Peyer's patch (tissue), 4 donors: Measurements from ENCODE around the gene TMEM217.

Experiments used
- POLR2A ChIP-seq, 2 donors: fragments of 450-650 bp; IDR thresholded peaks; one replicate each; pipeline ENCODE4 v1.5.1; 2017; ENCODE audit warnings: antibody characterized with exemption in 2 of 2, mild to moderate bottlenecking in 2 of 2, moderate library complexity in 2 of 2
- TF ChIP-seq, protein P1 (sequence below), 6 experiments: fragments of 450-650 bp in 4 of 6; fragments of 200-600 bp in 2 of 6; sonication (generic) in 1 of 6; IDR thresholded peaks; one replicate each; pipeline ENCODE4 v1.5.1; 2017 to 2019; ENCODE audit warnings: antibody characterized with exemption in 6 of 6, mild to moderate bottlenecking in 3 of 6, moderate library complexity in 1 of 6

DNA sequence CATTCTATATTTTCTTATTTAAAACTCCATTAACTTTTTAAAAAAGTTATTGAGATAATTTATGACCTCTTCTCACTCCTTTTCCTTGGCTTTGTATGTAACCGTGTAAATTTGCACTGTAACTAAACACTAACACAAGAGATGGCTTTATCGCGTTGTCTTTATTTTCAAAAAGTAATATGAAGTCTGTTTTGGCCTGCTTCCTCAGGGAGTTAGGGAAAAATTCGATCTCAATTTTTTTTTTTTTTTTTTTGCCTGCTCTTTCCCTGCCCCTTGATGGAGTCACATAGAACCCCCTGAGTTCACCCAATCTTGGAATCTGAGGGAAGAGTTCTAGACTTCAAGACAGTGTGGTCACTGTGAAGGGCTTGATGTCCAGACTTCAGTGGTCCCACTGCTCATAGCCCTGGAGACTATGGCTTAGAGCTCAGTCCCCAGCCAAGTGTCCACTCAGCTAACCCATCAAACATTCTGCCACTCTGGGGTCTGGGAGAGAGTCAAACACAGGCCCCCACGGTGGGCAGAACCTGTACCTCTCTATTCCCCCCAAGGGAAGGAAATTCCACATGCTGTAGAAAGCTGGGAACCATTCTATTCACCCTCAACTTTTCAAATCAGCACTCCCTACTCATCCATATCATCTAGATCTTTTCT lies 16.0 kb downstream of the TMEM217 start:
- TF ChIP-seq POLR2A (IDR thresholded peaks at IDR 0.05): no peak
- TF ChIP-seq, protein P1, sequence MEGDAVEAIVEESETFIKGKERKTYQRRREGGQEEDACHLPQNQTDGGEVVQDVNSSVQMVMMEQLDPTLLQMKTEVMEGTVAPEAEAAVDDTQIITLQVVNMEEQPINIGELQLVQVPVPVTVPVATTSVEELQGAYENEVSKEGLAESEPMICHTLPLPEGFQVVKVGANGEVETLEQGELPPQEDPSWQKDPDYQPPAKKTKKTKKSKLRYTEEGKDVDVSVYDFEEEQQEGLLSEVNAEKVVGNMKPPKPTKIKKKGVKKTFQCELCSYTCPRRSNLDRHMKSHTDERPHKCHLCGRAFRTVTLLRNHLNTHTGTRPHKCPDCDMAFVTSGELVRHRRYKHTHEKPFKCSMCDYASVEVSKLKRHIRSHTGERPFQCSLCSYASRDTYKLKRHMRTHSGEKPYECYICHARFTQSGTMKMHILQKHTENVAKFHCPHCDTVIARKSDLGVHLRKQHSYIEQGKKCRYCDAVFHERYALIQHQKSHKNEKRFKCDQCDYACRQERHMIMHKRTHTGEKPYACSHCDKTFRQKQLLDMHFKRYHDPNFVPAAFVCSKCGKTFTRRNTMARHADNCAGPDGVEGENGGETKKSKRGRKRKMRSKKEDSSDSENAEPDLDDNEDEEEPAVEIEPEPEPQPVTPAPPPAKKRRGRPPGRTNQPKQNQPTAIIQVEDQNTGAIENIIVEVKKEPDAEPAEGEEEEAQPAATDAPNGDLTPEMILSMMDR (IDR thresholded peaks at IDR 0.05): no peak
